ENCODE results near the gene RASIP1. TPM values are rescaled to one million over a fixed set of nuclear protein-coding genes. Genes with fewer than 3 reads are reported as not detected.

Gene RASIP1
- total RNA-seq, 2 experiments from 2014 or later, result 0.05 to 0.15 TPM

Other genes with a start within 250 kb of the RASIP1 start
- 1 to 10 TPM; 3.8 to 5.4 TPM for gene LMTK3, start 228.8 kb downstream of the RASIP1 start, total RNA-seq
- gene SULT2B1, start 188.4 kb downstream of the RASIP1 start, total RNA-seq, result not detected
- not detected for gene SPACA4, start 133.9 kb downstream of the RASIP1 start, total RNA-seq
- gene FAM83E, start 125.5 kb downstream of the RASIP1 start, total RNA-seq, result 1 to 10 TPM; 1.3 to 2.6 TPM
- 1,000 to 10,000 TPM; 1,511 to 1,528 TPM for gene RPL18, start 121.4 kb downstream of the RASIP1 start, total RNA-seq
- gene SPHK2, start 121.1 kb downstream of the RASIP1 start, total RNA-seq, result 10 to 100 TPM; 27.7 to 29.5 TPM
- gene DBP, start 103.2 kb downstream of the RASIP1 start, total RNA-seq, result 10 to 100 TPM; 18.7 to 19.1 TPM
- gene CA11, start 94.4 kb downstream of the RASIP1 start, total RNA-seq, result 1 to 10 TPM; 3.9 to 4.5 TPM
- 1 to 10 TPM in 1 of 2 experiments, under 1 TPM in 1; 0.68 to 1.1 TPM for gene NTN5, start 67.6 kb downstream of the RASIP1 start, total RNA-seq
- not detected for gene FUT2, start 44.6 kb downstream of the RASIP1 start, total RNA-seq
- 1 to 10 TPM in 1 of 2 experiments, under 1 TPM in 1; 0.88 to 1.2 TPM for gene MAMSTR, start 20.9 kb downstream of the RASIP1 start, total RNA-seq
- gene IZUMO1, start 6.3 kb upstream of the RASIP1 start, total RNA-seq, result not detected
- gene FUT1, start 12.0 kb upstream of the RASIP1 start, total RNA-seq, result under 1 TPM; 0.28 to 0.45 TPM
- not detected for gene FGF21, start 14.9 kb upstream of the RASIP1 start, total RNA-seq
- 10 to 100 TPM; 39.8 TPM for gene BCAT2, start 70.4 kb upstream of the RASIP1 start, total RNA-seq
- under 1 TPM; 0.50 to 0.63 TPM for gene HSD17B14, start 95.9 kb upstream of the RASIP1 start, total RNA-seq
- gene PLEKHA4, start 128.0 kb upstream of the RASIP1 start, total RNA-seq, result 1 to 10 TPM; 4.5 to 5.5 TPM
- gene PPP1R15A, start 131.8 kb upstream of the RASIP1 start, total RNA-seq, result 10 to 100 TPM; 77.2 to 81.4 TPM
- under 1 TPM in 1 of 2 experiments, not detected in 1; 0.13 TPM for gene TULP2, start 158.1 kb upstream of the RASIP1 start, total RNA-seq
- 100 to 1,000 TPM; 287 to 300 TPM for gene NUCB1, start 159.7 kb upstream of the RASIP1 start, total RNA-seq
- gene DHDH, start 193.1 kb upstream of the RASIP1 start, total RNA-seq, result 1 to 10 TPM; 1.6 to 2.9 TPM
- 100 to 1,000 TPM; 255 to 258 TPM for gene BAX, start 214.3 kb upstream of the RASIP1 start, total RNA-seq
- 1,000 to 10,000 TPM; 1,110 to 1,123 TPM for gene FTL, start 224.7 kb upstream of the RASIP1 start, total RNA-seq

Data from activated CD4-positive, alpha-beta memory T cell treated with anti-CD3 and anti-CD28 coated beads, Interleukin-2, amount 10 ng/mL, durations not matched to agents 7 days and 5 days (primary cell).